ENCODE measurements around the gene BCAS1. TPM values are rescaled to one million over a fixed set of nuclear protein-coding genes. Genes with fewer than 3 reads are reported as not detected.

Gene BCAS1
- total RNA-seq (2014; rRNA removed; shearing (Covaris generic)) = not detected in 2 replicates

- DNase-seq (ENCODE audit: low read depth) = no peak
Measured at GRCh38 chr20:54070187-54070987, at the start of gene BCAS1. TSS of gene BCAS1 (minus strand) at chr20:54070594. CDS start at chr20:54058718, 11,876 bp downstream.

GRCh38 chr20:54119744-54120143, 49.4 kb upstream of the BCAS1 start:
- DNase-seq (ENCODE audit: low read depth) = no peak

- DNase-seq (ENCODE audit: low read depth) = no peak
Measured at GRCh38 chr20:54118220-54119001, 48.0 kb upstream of the BCAS1 start.

- DNase-seq (ENCODE audit: low read depth) = no peak
Measured at GRCh38 chr20:54116550-54117235, 46.3 kb upstream of the BCAS1 start.

- DNase-seq (ENCODE audit: low read depth) = no peak
Measured at GRCh38 chr20:54115172-54115854, 44.9 kb upstream of the BCAS1 start.

GRCh38 chr20:54114109-54114508, 43.7 kb upstream of the BCAS1 start:
- DNase-seq (ENCODE audit: low read depth) = no peak

- DNase-seq (ENCODE audit: low read depth) = no peak
Measured at GRCh38 chr20:54113566-54113965, 43.2 kb upstream of the BCAS1 start.

GRCh38 chr20:54112221-54112884, 42.0 kb upstream of the BCAS1 start:
- no peak for DNase-seq (ENCODE audit: low read depth)

GRCh38 chr20:54111460-54111859, 41.1 kb upstream of the BCAS1 start:
- DNase-seq (ENCODE audit: low read depth) = no peak

- no peak for DNase-seq (ENCODE audit: low read depth)
Measured at GRCh38 chr20:54110457-54110856, 40.1 kb upstream of the BCAS1 start.

- DNase-seq (ENCODE audit: low read depth) = no peak
Measured at GRCh38 chr20:54110041-54110440, 39.6 kb upstream of the BCAS1 start.

GRCh38 chr20:54108817-54109216, 38.4 kb upstream of the BCAS1 start:
- DNase-seq (ENCODE audit: low read depth) = no peak

- DNase-seq (ENCODE audit: low read depth) = no peak
Measured at GRCh38 chr20:54108326-54108642, 37.9 kb upstream of the BCAS1 start.

GRCh38 chr20:54107600-54108325, 37.4 kb upstream of the BCAS1 start:
- DNase-seq (ENCODE audit: low read depth) = no peak

- no peak for DNase-seq (ENCODE audit: low read depth)
Measured at GRCh38 chr20:54107181-54107580, 36.8 kb upstream of the BCAS1 start.

- DNase-seq (ENCODE audit: low read depth) = no peak
Measured at GRCh38 chr20:54106162-54106561, 35.8 kb upstream of the BCAS1 start.

- DNase-seq (ENCODE audit: low read depth) = no peak
Measured at GRCh38 chr20:54105653-54106052, 35.3 kb upstream of the BCAS1 start.

GRCh38 chr20:54104781-54105180, 34.4 kb upstream of the BCAS1 start:
- DNase-seq (ENCODE audit: low read depth) = no peak

- no peak for DNase-seq (ENCODE audit: low read depth)
Measured at GRCh38 chr20:54103762-54104600, 33.6 kb upstream of the BCAS1 start.

Measured in Daoy (cell line).